Stimulated activated naive CD8-positive, alpha-beta T cell treated with anti-CD3 and anti-CD28 coated beads, Interleukin-15, amount 100 ng/mL, for 72 hours (primary cell): ENCODE measurements around the gene SUV39H1.

Source experiments
- ATAC-seq: fragments of 150-1000 bp; cut with Tn5 transposase; 2 replicates; pipeline ENCODE4 v1.10.0; 2021; ENCODE audit warnings: mild to moderate bottlenecking, moderate library complexity
- DNase-seq, 2 donors: peaks; one replicate each; pipeline ENCODE4 v3.0.0; 2021 to 2022
- H3K27ac Mint-ChIP-seq, 2 donors: one replicate each; pipeline ENCODE4 v1.8.0; 2022; ENCODE audit warnings: mild to moderate bottlenecking in 2 of 2, mixed read lengths in 2 of 2, moderate library complexity in 2 of 2
- H3K27me3 Mint-ChIP-seq: one replicate; pipeline ENCODE4 v1.8.0; 2022; ENCODE audit warnings: mixed read lengths
- H3K4me1 Mint-ChIP-seq: one replicate; pipeline ENCODE4 v1.8.0; 2022; ENCODE audit warnings: mild to moderate bottlenecking, mixed read lengths
- H3K4me3 Mint-ChIP-seq, 2 donors: one replicate each; pipeline ENCODE4 v1.8.0; 2022; ENCODE audit warnings: mild to moderate bottlenecking in 2 of 2, mixed read lengths in 2 of 2, moderate library complexity in 1 of 2
- H3K9me3 Mint-ChIP-seq, 2 donors: one replicate each; pipeline ENCODE4 v1.8.0; 2022; ENCODE audit warnings: mixed read lengths in 2 of 2

Gene SUV39H1

GRCh38 chrX:48753708-48754228, 57.2 kb downstream of the SUV39H1 start:
- peak overlapping the region in 1 of 2 donors; percentile 31 for H3K27ac Mint-ChIP-seq
- H3K4me1 Mint-ChIP-seq, result peaks cover 7% of the 10 kb centered on the region
- no peak for DNase-seq
- no peaks in the 10 kb centered on the region for H3K27me3 Mint-ChIP-seq
- H3K9me3 Mint-ChIP-seq, result no peaks in the 10 kb centered on the region
- no peak for ATAC-seq
- H3K4me3 Mint-ChIP-seq, result no peak overlapping the region

- Mint-ChIP-seq H3K9me3 (no peaks in the 10 kb centered on the region), H3K27me3 (no peaks in the 10 kb centered on the region), H3K4me3 (no peak overlapping the region), H3K27ac (no peak overlapping the region), H3K4me1 (peaks cover 7% of the 10 kb centered on the region)
- no peak for ATAC-seq
- no peak for DNase-seq
Observed at GRCh38 chrX:48754238-48754637, 57.7 kb downstream of the SUV39H1 start.
